Measurements from ENCODE around the gene BEND3.

BEND3 gene

DNA sequence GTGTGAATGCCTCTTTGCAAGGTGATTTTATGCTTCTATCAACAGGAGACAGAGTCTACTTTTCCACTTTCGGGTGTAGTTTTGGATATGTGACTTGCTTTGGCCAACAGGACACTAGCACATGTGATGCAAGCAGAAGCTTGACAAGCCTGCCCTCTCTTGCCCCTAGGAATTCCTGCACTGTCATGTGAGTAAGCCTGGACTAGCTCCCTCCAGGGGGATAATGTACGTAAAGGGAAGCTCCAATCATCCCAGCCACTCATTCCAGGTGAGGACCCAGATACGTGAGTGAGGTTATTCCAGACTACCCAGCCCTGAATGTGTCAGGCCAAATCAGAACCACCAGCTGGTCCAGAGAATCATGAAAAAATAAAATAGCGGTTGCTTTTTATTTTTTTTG, 33.3 kb downstream of the BEND3 start:
- no peak for DNase-seq (ENCODE audit: low spot score)

DNA sequence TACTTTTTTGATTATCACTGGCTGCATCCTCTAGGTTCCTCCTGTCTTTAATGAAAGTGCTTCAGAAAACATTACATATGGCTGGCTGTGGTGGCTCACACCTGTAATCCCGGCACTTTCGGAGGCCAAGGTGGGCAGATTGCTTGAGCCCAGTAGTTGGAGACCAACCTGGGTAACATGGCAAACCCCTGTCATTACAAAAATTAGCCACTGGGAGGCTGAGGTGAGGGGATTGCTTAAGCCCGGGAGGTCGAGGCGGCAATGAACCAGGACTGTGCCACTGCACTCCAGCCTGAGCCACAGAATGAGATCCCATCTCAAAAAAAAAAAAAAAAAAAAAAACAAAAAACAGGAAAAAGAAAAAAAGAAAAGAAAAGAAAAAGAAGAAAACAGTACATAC, 35.3 kb downstream of the BEND3 start:
- no peak for DNase-seq (ENCODE audit: low spot score)

DNA sequence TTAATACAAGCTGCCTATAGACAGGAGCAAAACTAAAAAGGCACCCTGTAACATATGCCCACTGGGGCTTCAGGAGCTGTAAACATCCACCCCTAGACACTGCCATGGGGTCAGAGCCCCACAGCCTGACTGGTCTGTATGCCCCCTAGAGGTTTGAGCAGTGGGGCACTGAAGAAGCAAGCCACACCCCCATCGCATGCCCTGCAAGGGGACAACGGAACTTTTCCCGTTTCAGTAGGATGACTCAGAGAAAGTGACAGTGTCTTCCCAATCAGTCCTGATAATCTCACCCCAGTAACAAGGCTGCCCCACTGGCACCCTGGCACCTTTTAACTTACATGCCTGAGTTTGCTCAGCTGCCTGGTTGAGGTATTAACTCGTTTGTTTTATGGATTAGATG, 35.9 kb downstream of the BEND3 start:
- no peak for DNase-seq (ENCODE audit: low spot score)

DNA sequence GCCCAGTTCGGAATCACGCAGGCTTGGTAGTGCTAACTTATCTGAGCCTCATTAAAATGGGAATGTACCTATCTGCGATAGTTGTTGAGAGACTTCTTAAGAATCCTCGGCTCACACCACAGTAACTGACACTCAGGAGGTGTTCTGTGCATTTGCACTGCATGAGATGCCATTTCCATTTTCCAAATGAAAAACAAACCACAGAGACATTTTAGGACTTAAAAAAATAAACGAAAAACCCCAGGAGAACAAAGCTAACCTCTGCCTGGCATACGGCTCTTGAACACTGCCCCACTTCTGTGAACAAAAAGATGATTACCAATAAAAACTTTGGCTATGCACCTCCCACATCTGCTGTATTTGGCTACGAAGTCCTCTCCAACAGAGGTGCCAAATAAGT, 37.6 kb downstream of the BEND3 start:
- DNase-seq (ENCODE audit: low spot score), result no peak

DNA sequence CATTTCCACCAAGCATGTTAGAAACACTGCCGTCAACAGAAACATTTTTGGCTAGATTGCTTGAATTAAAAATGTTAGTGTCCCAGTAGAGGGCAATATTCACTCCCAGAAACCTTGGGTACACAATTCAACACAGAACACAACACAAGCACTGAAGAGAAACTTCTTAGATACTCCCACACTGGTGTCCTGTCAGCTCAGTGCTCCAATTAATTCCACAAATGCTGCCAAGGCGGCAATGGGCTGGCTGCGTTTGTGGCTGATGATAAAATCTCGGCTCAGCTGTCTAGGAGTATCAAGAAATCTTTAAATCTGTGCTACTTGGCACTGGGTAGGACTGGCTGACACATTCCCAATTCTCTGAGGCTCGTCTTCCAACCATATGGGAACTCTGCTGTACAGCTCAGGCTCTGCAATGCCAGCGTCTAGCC, 39.3 kb downstream of the BEND3 start:
- no peak for DNase-seq (ENCODE audit: low spot score)

DNA sequence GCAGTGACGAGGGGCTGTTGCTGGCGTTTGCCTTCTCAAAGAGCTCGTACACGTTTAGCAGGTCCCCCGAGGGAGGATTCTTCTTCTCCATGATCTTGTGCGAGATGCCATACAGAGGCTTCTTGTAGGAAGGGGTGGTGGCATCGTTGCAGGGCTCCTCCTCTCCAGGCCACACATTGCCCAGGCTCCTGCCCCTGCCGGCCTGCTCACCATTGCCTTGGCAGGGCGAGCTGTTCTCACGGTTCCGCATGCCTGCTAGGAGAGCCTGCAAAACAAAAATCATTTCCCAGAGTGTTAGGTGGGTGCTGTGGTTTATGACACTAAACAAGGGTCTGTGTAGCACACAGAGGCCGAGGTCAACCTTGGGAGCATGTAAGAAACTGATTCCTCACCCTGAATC, 44.6 kb downstream of the BEND3 start:
- DNase-seq (ENCODE audit: low spot score), result no peak

DNA sequence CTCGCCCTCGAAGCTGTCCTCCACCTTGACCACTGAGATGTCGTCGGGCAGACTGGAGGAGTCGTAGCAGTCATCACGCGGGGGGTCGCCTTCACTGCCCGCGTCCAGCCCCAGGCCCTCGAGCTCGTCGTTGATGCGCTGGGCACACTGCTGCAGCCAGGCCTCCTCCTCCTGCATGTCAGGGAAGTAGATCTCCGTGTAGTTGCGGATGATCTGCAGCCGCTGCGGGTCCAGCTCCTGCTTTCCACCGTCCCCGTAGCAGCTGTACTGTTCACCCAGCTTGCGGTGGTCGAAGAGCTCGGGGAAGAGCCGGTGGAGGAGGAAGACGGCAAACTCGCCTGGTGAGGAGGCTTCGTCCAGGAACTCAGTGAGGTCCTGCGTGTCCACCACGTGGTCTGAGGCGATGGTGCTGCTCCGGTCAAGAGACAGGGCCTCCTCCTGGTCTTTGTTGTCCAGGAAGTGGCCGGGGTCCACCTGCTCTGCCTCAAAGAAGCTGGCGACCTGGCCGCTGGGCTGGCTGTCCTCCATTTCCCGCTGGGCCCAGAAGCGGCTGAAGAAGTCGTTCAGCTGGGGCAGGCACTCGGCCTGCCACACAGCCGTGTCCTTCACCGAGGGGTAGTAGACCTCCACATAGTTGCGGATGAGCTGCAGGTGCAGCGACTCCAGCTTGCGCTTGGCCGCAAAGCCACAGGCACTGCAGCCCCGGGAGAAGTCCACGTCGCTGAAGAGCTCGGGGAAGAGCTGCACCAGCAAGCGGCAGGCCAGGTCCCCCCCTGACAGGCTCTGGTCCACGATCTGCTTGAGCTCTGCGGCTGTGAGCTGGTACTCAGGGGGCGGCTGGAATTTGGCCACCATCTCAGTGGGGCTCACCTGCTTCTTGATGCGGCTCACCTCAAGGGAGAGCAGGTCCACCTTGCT, 45.4 kb downstream of the BEND3 start:
- DNase-seq (ENCODE audit: low spot score), result no peak

DNA sequence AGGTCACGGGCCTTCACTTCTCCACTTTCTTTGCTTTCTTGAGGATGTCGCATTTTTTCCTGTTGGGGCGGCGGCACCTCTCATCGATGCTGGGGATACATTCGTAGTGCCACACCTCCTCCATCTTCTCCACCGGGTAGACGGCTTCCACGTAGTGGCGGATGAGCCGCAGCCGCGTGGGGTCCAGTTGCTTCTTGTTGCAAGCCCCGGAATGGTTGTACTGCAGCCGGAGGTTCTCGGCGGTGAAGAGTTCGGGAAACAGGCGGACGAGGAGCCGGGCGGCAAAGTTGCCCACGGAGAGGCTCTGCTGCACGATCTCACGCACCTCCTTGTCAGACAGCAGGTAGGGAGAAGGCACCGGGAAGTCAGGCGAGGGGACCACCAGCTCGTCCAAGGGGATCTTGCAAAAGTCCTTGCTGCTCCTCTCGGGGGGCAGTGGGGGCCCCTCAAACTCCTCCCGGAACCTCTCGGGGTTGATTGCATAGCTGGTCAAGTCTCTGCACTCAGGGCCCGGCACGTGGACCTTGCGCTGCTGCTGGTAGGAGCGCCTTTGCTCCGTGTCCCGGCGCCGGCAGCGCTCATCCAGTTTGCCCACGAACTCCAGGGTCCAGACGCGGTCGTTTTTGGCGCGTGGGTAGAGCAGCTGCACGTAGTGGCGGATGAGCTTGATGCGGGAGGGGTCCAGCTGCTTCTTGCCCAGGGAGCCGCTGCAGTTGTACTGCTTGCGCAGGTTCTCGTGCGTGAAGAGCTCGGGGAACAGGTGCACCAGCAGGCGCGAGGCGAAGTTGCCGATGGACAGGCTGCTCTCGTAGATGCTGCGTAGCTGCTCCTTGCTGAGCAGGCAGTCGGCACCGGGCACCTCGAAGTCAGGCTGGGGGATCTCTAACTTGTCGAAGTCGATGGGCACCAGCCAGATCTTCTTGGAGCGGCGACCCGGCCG, 46.4 kb downstream of the BEND3 start:
- no peak for DNase-seq (ENCODE audit: low spot score)

DNA sequence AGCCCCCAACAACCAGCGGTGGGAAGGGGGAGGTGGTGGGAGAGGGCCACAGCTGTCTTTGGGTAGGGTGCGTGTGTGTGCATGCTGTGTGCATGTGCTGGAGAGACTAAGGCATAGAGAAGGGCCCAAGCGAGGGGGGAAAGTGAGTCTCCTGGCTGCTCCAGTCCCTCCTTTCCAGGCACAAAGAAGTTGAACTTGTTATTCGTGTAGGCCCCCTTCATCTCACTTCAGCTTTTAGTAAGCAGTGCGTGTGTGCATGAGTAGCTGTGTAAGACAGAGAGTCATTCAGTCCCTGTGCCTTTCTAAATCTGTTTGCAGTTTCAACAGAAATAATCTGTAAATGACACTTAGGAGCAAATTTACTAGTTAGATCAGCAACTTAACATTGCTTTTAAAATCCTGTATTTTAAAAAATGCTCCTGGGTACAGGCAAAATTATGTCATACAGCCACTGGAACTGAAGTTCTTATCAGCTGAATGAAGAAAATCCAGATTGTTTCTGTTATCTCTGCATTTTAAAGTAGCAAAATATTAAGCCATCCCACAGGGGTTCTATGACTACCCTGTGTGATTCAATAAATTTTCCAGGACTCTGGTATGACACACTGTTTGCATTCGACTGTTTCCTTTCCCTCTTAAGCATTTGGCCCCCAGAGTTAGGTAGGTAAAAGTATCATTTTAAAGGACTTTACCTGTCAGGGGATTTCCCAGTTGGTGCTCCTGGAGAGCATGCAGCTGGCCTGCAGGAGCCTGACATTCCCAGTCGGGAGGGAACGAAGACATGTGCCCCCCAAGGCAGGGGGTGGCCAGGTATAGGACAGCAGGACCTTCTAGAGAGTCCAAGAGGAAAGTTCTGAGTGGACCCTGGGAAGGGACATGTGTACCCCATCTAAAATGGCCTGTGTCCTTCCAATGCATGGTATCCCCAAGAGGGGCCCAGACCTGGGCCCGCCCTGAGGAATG, 48.3 kb downstream of the BEND3 start:
- no peak for DNase-seq (ENCODE audit: low spot score)

DNA sequence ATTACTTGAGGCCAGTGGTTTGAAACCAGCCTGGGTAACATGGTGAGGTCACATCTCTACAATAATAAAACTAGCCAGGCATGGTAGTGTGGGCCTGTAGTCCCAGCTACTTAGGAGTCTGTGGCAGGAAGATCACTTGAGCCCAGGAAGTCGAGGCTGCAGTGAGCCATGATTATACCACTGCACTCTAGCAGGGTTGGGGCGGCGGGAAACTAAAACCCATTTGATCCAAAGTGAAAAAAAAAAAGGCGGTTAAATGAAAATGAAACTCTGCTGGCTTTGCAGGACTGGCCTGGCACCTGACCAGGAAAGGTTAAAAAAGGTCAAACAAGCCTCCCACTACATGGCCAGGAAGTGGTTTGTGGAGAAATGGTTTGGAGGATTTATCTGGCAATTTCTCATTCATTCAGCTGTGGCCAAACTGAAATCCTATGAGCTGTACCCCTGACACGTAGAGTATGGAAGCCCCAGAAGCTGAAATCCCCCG, 50.7 kb downstream of the BEND3 start:
- DNase-seq (ENCODE audit: low spot score), result no peak

DNA sequence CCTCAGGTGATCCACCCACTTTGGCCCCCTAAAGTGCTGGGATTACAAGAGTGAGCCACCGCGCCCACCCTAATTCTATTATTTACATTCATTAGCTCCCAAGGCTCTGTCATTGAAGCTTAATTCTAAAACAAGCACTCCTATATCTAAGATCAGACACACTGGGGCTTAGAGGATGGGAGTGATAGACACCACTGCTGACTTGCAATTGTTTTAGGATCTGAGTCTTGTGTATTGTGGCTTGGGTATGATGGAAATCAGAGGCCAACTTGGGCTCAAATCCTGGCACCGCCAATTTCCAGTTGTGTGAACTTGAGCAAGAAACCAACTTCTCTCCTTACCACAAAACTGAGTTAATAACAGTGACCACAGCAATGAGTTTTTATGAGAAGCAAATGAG, 52.6 kb downstream of the BEND3 start:
- no peak for DNase-seq (ENCODE audit: low spot score)

DNA sequence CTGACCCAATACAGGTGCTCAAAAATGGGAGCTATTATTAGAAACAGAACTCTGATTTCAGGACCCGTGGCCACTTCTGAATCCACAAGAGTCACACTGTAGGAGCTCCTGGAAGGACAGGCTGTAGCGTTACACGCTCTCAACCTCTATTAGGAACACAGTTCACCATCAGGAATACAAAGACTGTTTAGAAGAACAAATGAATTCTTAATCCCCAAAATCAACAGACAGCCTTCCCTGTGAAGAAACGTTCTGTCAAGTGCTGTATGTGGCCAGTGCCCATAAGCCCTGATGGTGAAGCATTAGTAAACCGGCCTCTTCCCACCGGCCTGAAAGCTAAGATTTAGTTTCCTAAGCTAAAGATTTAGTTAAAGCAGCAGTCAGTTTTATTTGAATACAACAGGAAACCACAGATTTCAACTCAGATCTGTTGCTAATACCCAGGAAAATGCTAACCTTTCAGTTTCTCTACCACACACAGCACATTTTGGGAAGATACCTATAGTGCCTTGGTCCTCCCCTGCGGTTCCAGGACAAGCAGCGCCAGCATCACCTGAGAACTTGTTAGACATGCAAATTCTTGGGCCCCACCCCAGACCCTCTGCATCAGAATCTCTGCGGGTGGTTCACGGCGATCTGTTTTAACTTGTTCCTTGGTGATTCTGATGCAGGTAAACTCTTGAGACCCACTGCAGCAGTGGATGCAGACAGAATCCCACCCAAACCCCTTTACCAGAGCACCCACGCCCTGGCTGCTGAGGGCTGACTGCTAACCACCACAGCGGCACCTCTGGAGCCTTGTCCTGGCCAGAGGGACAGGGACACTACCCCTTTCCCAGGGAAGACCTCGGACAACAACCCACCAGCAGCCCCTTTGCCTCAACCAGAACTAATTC, 53.9 kb downstream of the BEND3 start:
- DNase-seq (ENCODE audit: low spot score), result no peak

DNA sequence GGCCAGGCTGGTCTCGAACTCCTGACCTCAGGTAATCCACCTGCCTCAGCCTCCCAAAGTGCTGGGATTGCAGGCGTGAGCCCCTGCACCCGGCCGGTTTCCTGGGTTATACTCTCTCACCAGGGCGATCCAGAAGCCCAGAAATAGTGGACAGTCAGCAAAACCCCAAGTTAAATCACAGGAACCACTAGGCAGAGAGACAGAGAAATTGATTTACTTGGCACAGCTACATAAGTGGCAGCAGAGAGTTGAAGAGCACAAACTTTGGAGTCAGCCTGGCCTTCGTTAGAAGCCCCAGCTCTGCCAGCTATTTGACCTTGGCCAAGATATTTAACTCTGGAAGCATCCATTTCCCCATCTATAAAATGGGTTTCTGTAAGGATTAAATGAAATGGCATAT, 54.6 kb downstream of the BEND3 start:
- DNase-seq (ENCODE audit: low spot score), result no peak

DNA sequence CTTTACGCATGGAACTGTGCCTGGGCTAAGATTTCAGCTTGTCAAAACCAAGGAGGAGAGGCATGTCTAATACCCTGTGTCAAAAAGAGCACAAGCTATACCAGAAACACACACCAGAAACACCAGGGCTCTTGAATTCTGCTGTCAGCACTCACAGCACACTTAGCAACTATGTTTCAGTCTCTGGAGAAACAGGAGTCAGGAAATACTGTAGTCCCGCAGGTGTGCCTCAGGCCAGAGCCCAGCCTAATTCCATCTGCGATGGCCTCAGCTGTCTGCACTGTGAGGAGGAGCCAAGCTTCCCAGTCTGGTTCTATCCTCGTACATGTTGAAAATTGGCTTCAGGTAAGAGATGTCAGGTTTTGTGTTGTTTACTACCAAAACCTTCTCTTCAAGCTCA, 55.7 kb downstream of the BEND3 start:
- no peak for DNase-seq (ENCODE audit: low spot score)

DNA sequence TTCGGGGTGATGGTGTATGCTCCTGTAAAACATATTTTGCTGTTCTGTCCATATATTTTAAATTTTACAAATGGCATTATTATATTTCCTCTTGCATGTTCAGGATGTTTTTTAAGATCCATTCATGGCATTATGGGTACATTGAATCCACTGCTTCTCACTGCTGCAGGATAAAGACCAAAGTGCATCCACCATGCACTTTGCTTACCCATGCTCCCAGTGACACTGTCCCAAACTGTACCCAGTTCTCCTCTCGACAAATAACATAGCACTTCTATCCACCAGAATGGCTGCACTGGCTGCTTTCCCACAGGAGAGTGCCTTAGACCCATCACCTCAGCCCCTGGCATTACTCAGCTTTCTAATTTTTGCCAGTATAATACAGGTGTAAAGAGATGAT, 57.6 kb downstream of the BEND3 start:
- no peak for DNase-seq (ENCODE audit: low spot score)

DNA sequence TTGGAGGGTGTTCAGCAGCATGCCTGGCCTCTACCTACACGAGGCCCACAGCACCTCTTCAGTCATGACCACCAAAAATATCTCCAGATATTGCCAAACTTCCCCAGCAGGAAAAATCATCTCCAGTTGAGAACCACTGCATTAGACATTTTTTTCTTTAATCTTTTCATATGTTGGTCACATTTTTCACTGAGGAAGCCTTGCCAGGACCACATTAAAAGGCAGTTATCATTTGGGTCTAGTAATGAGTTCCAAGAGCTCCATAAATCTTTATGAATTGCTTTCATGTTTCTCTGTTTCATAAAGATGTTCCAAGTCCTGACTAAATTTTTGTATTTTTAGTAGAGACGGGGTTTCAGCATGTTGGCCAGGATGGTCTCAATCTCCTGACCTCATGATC, 58.5 kb downstream of the BEND3 start:
- no peak for DNase-seq (ENCODE audit: low spot score)

DNA sequence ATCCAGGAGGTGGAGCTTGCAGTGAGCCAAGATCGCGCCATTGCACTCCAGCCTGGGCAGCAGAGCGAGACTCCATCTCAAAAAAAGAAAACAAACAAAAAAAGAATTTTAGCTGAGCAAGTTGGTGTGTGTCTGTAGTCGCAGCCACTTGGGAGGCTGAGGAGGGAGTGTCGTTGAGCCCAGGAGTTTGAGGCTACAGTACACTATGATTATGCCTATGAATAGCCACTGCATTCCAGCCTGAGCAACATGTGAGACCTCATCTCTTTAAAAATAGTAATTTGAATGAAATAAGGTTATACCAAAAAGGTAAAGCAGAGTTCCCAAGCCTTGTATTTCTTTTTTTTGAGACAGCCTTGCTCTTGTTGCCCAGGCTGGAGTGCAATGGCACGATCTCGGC, 67.5 kb downstream of the BEND3 start:
- no peak for DNase-seq (ENCODE audit: low spot score)

DNA sequence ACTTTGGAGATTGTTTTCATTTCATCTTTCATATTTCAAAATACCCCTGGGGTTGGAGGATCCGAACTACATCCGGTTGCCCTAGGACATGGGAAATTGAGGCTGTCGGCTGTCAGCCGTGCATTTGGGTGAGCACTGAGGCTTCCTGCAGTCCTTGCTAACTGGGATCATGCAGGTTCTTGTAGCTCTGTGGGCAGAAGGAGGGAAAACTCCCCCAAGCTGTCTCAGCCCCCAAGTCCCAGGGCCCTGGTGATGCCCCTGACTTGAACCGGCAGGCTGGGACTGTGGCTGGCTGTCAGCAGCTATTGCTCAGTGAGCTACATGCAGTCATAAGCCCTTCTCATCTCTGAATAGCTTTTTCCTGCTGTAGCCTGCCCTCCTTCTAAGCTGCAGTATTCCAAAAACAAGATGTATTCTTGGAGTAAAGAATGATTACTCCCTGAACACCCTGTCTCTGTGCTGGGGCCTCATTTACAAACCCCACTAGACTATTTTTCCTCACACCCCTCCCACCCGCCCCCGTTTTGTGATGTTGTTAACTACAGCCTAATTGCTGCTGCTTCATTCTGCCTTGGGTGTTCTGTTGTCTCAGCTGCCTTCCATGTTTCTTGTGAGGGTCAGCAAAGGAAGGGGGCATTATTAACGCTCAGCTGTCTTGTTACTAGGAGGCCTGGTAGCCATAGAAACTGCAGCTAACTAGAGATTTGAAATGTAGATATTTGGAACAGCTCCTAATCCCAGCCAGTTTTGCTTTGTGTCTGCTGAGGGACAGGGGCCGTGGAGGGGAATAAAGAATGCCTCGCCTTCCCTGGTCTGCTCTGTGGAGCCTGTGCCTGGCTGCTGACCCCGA, 69.3 kb downstream of the BEND3 start:
- DNase-seq (ENCODE audit: low spot score), result no peak

DNA sequence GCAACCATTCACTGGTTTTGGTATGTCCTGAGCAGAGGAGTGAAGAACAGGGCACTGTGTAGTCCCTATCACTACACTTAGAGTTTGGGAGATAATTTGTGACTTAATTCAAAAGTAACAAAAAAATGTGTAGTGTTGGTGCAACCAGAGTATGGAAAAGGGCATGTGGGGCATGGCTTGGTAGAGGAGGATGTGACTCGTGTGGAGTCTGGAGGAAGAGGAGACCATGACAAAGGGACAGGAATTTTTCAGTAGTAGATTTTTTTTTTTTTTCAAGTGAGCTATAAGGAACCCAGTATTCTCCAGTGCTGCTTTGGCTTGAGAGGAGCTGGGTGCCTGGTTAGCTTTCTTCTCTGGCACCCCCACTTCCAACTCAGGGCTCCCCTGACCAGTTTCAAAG, 82.2 kb downstream of the BEND3 start:
- DNase-seq (ENCODE audit: low spot score), result no peak

DNA sequence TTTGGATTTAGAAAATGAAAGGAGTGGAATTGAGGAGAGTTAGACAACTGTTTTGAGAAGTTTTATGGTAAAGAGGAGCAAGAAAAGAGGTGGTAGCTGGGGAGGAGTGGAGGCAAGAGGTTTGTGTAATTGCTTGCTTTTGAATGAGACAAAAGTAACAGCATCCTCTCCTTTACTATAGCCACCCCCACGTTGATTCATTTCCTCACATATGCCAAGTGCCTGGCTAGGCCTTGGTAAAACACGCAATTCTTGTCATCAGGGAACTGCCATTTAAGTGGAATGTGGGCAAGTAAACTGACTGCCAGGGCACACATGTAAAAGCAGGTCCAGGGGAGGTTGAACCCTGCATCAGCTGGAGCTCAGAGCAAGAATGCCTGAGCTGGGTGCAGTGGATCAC, 83.3 kb downstream of the BEND3 start:
- DNase-seq (ENCODE audit: low spot score), result no peak
